Measurements from ENCODE around the gene PEX11A.

GRCh38 chr15:89641053-89641452 lies 49.5 kb downstream of the PEX11A start:
- no peak for TF ChIP-seq POLR2A (IDR thresholded peaks at IDR 0.05)
- no peak for TF ChIP-seq CTCF (IDR thresholded peaks at IDR 0.05)

Data from Peyer's patch (tissue), 4 donors.